GM19023 (cell line): ENCODE results near the gene IGSF22.
"Not testable (repeated sequence)": the region's sequence is repeated elsewhere in the genome, so short reads cannot be mapped to it uniquely, and the experiment has no call there.

Source experiments
- ATAC-seq: cut with Tn5 transposase; IDR thresholded peaks from one replicate; pipeline ENCODE4 v1.9.1; 2021; ENCODE audit warnings: mild to moderate bottlenecking, moderate library complexity; ENCODE audit not compliant: unreplicated experiment

IGSF22 gene

GRCh38 chr11:18692941-18693760 is 32.8 kb downstream of the IGSF22 start:
- ATAC-seq: no peak

- ATAC-seq: not testable (repeated sequence)
Observed at GRCh38 chr11:18691467-18692140, 34.4 kb downstream of the IGSF22 start.

GRCh38 chr11:18684267-18684666 is 41.7 kb downstream of the IGSF22 start:
- no peak for ATAC-seq

- ATAC-seq: no peak
Observed at GRCh38 chr11:18682466-18682865, 43.5 kb downstream of the IGSF22 start.

GRCh38 chr11:18681949-18682348 is 44.0 kb downstream of the IGSF22 start:
- not testable (repeated sequence) for ATAC-seq

- ATAC-seq: no peak
Observed at GRCh38 chr11:18677560-18677959, 48.4 kb downstream of the IGSF22 start.

- no peak for ATAC-seq
Observed at GRCh38 chr11:18676803-18677202, 49.2 kb downstream of the IGSF22 start.

GRCh38 chr11:18672209-18672608 is 53.8 kb downstream of the IGSF22 start:
- ATAC-seq: not testable (repeated sequence)

GRCh38 chr11:18671246-18671645 is 54.7 kb downstream of the IGSF22 start:
- no peak for ATAC-seq

- no peak for ATAC-seq
Observed at GRCh38 chr11:18669711-18670110, 56.3 kb downstream of the IGSF22 start.

GRCh38 chr11:18669219-18669596 is 56.8 kb downstream of the IGSF22 start:
- no peak for ATAC-seq

- ATAC-seq: no peak
Observed at GRCh38 chr11:18668131-18668530, 57.9 kb downstream of the IGSF22 start.

GRCh38 chr11:18665353-18665872 is 60.6 kb downstream of the IGSF22 start:
- not testable (repeated sequence) for ATAC-seq

- ATAC-seq: no peak
Observed at GRCh38 chr11:18657673-18658072, 68.3 kb downstream of the IGSF22 start.
